Osteocyte (in vitro differentiated cells): Measurements from ENCODE around the gene KCNH8. TPM values are rescaled to one million over a fixed set of nuclear protein-coding genes. Genes with fewer than 3 reads are reported as not detected.

ENCODE experiments used
- DNase-seq: peaks from one replicate; pipeline ENCODE4 v3.0.0; 2021; ENCODE audit warnings: mixed read lengths; ENCODE audit not compliant: unreplicated experiment; ENCODE audit errors: extremely low spot score
- H3K27ac Mint-ChIP-seq: one replicate; pipeline ENCODE4 v1.8.0; 2021; ENCODE audit warnings: mild to moderate bottlenecking, mixed read lengths; ENCODE audit not compliant: unreplicated experiment
- H3K27me3 Mint-ChIP-seq: one replicate; pipeline ENCODE4 v1.8.0; 2021; ENCODE audit warnings: mixed read lengths; ENCODE audit not compliant: unreplicated experiment
- H3K36me3 Mint-ChIP-seq: one replicate; pipeline ENCODE4 v1.8.0; 2021; ENCODE audit warnings: mixed read lengths; ENCODE audit not compliant: unreplicated experiment
- H3K4me1 Mint-ChIP-seq: one replicate; pipeline ENCODE4 v1.8.0; 2021; ENCODE audit warnings: mixed read lengths; ENCODE audit not compliant: unreplicated experiment
- H3K4me3 Mint-ChIP-seq: one replicate; pipeline ENCODE4 v1.8.0; 2021; ENCODE audit warnings: mild to moderate bottlenecking, moderate library complexity, mixed read lengths; ENCODE audit not compliant: unreplicated experiment
- H3K9me3 Mint-ChIP-seq: one replicate; pipeline ENCODE4 v1.8.0; 2021; ENCODE audit warnings: mixed read lengths; ENCODE audit not compliant: unreplicated experiment
- CTCF ChIP-seq: fragments of 200-600 bp; sonication (generic); IDR thresholded peaks from 2 replicates; pipeline ENCODE4 v1.5.0; 2021; ENCODE audit warnings: antibody characterized with exemption, mild to moderate bottlenecking, moderate library complexity
- total RNA-seq: library from RNA; stranded (reverse); gene quantifications from 2 replicates; pipeline ENCODE4 v1.2.1, GENCODE V29; 2021

The KCNH8 gene
- total RNA-seq, 1 donor from 2014 or later, result not detected

- no peaks in the 10 kb centered on the region for H3K4me1 Mint-ChIP-seq
- TF ChIP-seq CTCF, result no peak
Measured at GRCh38 chr3:19439944-19440343, 291.6 kb downstream of the KCNH8 start.

GRCh38 chr3:19446138-19446537 lies 297.8 kb downstream of the KCNH8 start:
- H3K27me3 Mint-ChIP-seq, result no peaks in the 10 kb centered on the region
- H3K4me3 Mint-ChIP-seq, result no peak overlapping the region
- no peak for DNase-seq
- no peaks in the 10 kb centered on the region for H3K36me3 Mint-ChIP-seq
- no peaks in the 10 kb centered on the region for H3K4me1 Mint-ChIP-seq
- H3K27ac Mint-ChIP-seq, result no peak overlapping the region
- TF ChIP-seq CTCF, result no peak
- no peaks in the 10 kb centered on the region for H3K9me3 Mint-ChIP-seq

More at GRCh38 chr3:19439944-19440343, 291.6 kb downstream of the KCNH8 start:
- H3K27ac Mint-ChIP-seq, result no peak overlapping the region
- no peak for DNase-seq
- no peaks in the 10 kb centered on the region for H3K27me3 Mint-ChIP-seq
- H3K4me3 Mint-ChIP-seq, result no peak overlapping the region
- H3K9me3 Mint-ChIP-seq, result no peaks in the 10 kb centered on the region
- H3K36me3 Mint-ChIP-seq, result no peaks in the 10 kb centered on the region

GRCh38 chr3:19446687-19447086 lies 298.4 kb downstream of the KCNH8 start:
- no peaks in the 10 kb centered on the region for H3K27me3 Mint-ChIP-seq
- no peak for TF ChIP-seq CTCF
- H3K4me1 Mint-ChIP-seq, result no peaks in the 10 kb centered on the region
- no peaks in the 10 kb centered on the region for H3K36me3 Mint-ChIP-seq
- H3K4me3 Mint-ChIP-seq, result no peak overlapping the region
- no peak for DNase-seq
- H3K27ac Mint-ChIP-seq, result no peak overlapping the region
- H3K9me3 Mint-ChIP-seq, result no peaks in the 10 kb centered on the region

GRCh38 chr3:19455546-19455945 lies 307.2 kb downstream of the KCNH8 start:
- Mint-ChIP-seq H3K27ac (no peak overlapping the region), H3K36me3 (no peaks in the 10 kb centered on the region), H3K27me3 (no peaks in the 10 kb centered on the region), H3K4me3 (no peak overlapping the region), H3K4me1 (no peaks in the 10 kb centered on the region), H3K9me3 (peaks cover 3% of the 10 kb centered on the region)
- DNase-seq, result no peak
- TF ChIP-seq CTCF, result no peak

GRCh38 chr3:19456738-19457137 lies 308.4 kb downstream of the KCNH8 start:
- no peaks in the 10 kb centered on the region for H3K4me1 Mint-ChIP-seq
- no peak overlapping the region for H3K27ac Mint-ChIP-seq
- TF ChIP-seq CTCF, result no peak
- no peak overlapping the region for H3K4me3 Mint-ChIP-seq
- H3K27me3 Mint-ChIP-seq, result no peaks in the 10 kb centered on the region
- DNase-seq, result no peak
- no peaks in the 10 kb centered on the region for H3K36me3 Mint-ChIP-seq
- H3K9me3 Mint-ChIP-seq, result peaks cover 3% of the 10 kb centered on the region
